ENCODE results near the gene MAX.
"Not testable (repeated sequence)": the region's sequence is repeated elsewhere in the genome, so short reads cannot be mapped to it uniquely, and the experiment has no call there.

The MAX gene

GRCh38 chr14:65103150-65103760, 938 bp upstream of the MAX start:
- peak; percentile 33 for DNase-seq

GRCh38 chr14:65101631-65102440, 481 bp downstream of the MAX start:
- no peak for DNase-seq

GRCh38 chr14:65100922-65101541, 1.3 kb downstream of the MAX start:
- no peak for DNase-seq

GRCh38 chr14:65098586-65098985, 3.7 kb downstream of the MAX start:
- no peak for DNase-seq

- DNase-seq: no peak
Observed at GRCh38 chr14:65096323-65097089, 5.8 kb downstream of the MAX start.

- DNase-seq: peak; percentile 37
Observed at GRCh38 chr14:65095633-65096205, 6.6 kb downstream of the MAX start.

GRCh38 chr14:65092349-65092748, 10.0 kb downstream of the MAX start:
- DNase-seq: no peak

GRCh38 chr14:65087835-65088234, 14.5 kb downstream of the MAX start:
- DNase-seq: not testable (repeated sequence)

- not testable (repeated sequence) for DNase-seq
Observed at GRCh38 chr14:65086686-65087085, 15.6 kb downstream of the MAX start.

- no peak for DNase-seq
Observed at GRCh38 chr14:65084554-65085505, 17.5 kb downstream of the MAX start.

GRCh38 chr14:65082930-65083329, 19.4 kb downstream of the MAX start:
- no peak for DNase-seq

GRCh38 chr14:65080960-65081747, 21.2 kb downstream of the MAX start:
- no peak for DNase-seq

GRCh38 chr14:65079768-65080167, 22.5 kb downstream of the MAX start:
- no peak for DNase-seq

- no peak for DNase-seq
Observed at GRCh38 chr14:65079201-65079600, 23.1 kb downstream of the MAX start.

GRCh38 chr14:65077318-65077717, 25.0 kb downstream of the MAX start:
- DNase-seq: no peak

- DNase-seq: no peak
Observed at GRCh38 chr14:65075628-65076325, 26.5 kb downstream of the MAX start.

- no peak for DNase-seq
Observed at GRCh38 chr14:65074449-65075150, 27.7 kb downstream of the MAX start.

GRCh38 chr14:65073605-65074201, 28.6 kb downstream of the MAX start:
- no peak for DNase-seq

- DNase-seq: no peak
Observed at GRCh38 chr14:65072937-65073336, 29.4 kb downstream of the MAX start.

Data from COR-L47 (cell line).